ENCODE measurements around the gene SCAMP5. TPM values are rescaled to one million over a fixed set of nuclear protein-coding genes. Genes with fewer than 3 reads are reported as not detected.
A peak's percentile ranks its signal among the peaks of the same experiment; 100 is the strongest.

SCAMP5 gene
- total and polyA plus RNA-seq, 2 of the 4 experiments (the other 2 are of a cell fraction): 0.36 to 1.6 TPM

GRCh38 chr15:74958908-74959585 lies 36.3 kb upstream of the SCAMP5 start:
- H2BK5ac ChIP-seq (ENCODE audit: low read depth, low read length, poor library complexity, severe bottlenecking): no peak overlapping the region
- H2AK5ac ChIP-seq (ENCODE audit: low read depth, low read length): no peak overlapping the region
- H3K56ac ChIP-seq (ENCODE audit: extremely low read depth, insufficient read depth, low read length): no peak overlapping the region
- CTCF ChIA-PET: interaction anchor here (1.1 kb wide), 1 partner anchor 9 kb away, joined by 4 read pairs; no protein-coding TSS in a partner anchor
- no peak for DNase-seq
- H3K79me1 ChIP-seq (ENCODE audit: low read depth in 1 of 2, low read length in 2 of 2): no peaks in the 10 kb centered on the region
- H4K20me1 ChIP-seq (ENCODE audit: insufficient read depth, low read length): no peaks in the 10 kb centered on the region; the same call in 1 of the 2 replicates
- H4K91ac ChIP-seq (ENCODE audit: insufficient read depth, low read depth, low read length): no peak overlapping the region
- no peak overlapping the region for H2BK15ac ChIP-seq (ENCODE audit: low read depth, low read length)
- H2AK9ac ChIP-seq (replicated peaks; ENCODE audit: low read depth, low read length, poor library complexity): no peak overlapping the region
- H3K23ac ChIP-seq (ENCODE audit: low read depth, low read length): no peak overlapping the region
- no peak overlapping the region for H3K4me2 ChIP-seq (ENCODE audit: low read depth, low read length)
- ATAC-seq (ENCODE audit: low read depth): no peak
- H2BK20ac ChIP-seq (ENCODE audit: low read depth, low read length): no peak overlapping the region
- H3K4ac ChIP-seq (ENCODE audit: low read depth, low read length): no peak overlapping the region
- no peak overlapping the region for H4K8ac ChIP-seq (ENCODE audit: low read depth in 2 of 2, low read length in 2 of 2)
- no peak overlapping the region for H3K27ac ChIP-seq (ENCODE audit: insufficient read depth, low read length)
- no peak overlapping the region for H3K4me3 ChIP-seq (ENCODE audit: insufficient read depth, low read depth, low read length)
- TF ChIP-seq RAD21 (IDR thresholded peaks at IDR 0.05; ENCODE audit: low read length) (no peak), FOS (IDR thresholded peaks at IDR 0.05; ENCODE audit: low read depth, low read length) (no peak), RFX5 (IDR thresholded peaks at IDR 0.05; ENCODE audit: low read depth, low read length) (no peak), RCOR1 (IDR thresholded peaks at IDR 0.05; ENCODE audit: insufficient replicate concordance, low read length) (no peak), CTCF (conservative IDR thresholded peaks at IDR 0.05; ENCODE audit: low read depth, low read length) (no peak), BHLHE40 (IDR thresholded peaks at IDR 0.05; ENCODE audit: low read depth, low read length) (no peak), MXI1 (IDR thresholded peaks at IDR 0.05; ENCODE audit: borderline replicate concordance, low read depth, low read length) (no peak), NFE2L2 (IDR thresholded peaks at IDR 0.05; ENCODE audit: low read depth, low read length) (no peak), CHD1 (IDR thresholded peaks at IDR 0.05; ENCODE audit: low read depth, low read length) (no peak), MAFK (IDR thresholded peaks at IDR 0.05; ENCODE audit: low read depth, low read length) (no peak), ELK1 (IDR thresholded peaks at IDR 0.05; ENCODE audit: borderline replicate concordance, low read depth, low read length) (no peak), SMC3 (IDR thresholded peaks at IDR 0.05; ENCODE audit: low read depth, low read length) (no peak), MAZ (IDR thresholded peaks at IDR 0.05; ENCODE audit: borderline replicate concordance, low read depth, low read length) (no peak), CEBPB (IDR thresholded peaks at IDR 0.05; ENCODE audit: low read depth, low read length) (no peak), USF2 (IDR thresholded peaks at IDR 0.05; ENCODE audit: low read depth, low read length) (no peak), POLR2A (IDR thresholded peaks at IDR 0.05; ENCODE audit: low read depth, low read length) (no peak)
- peak overlapping the region; percentile 69 for H2AFZ ChIP-seq (replicated peaks; ENCODE audit: low read length, poor library complexity)
- dilution Hi-C loops (cut with HindIII; ENCODE audit: low sequenced_read_pairs, unreplicated experiment): no loop called here
- H3K9ac ChIP-seq (ENCODE audit: low read depth, low read length): no peak overlapping the region
- H3K4me1 ChIP-seq (ENCODE audit: control insufficient read depth, insufficient read depth, low read length): peaks cover 8% of the 10 kb centered on the region; the same call in 1 of the 2 replicates
- peaks cover 53% of the 10 kb centered on the region for H3K27me3 ChIP-seq (ENCODE audit: control insufficient read depth, insufficient read depth, low read length)
- H3K9me3 ChIP-seq (ENCODE audit: control insufficient read depth, insufficient read depth, low read length): no peaks in the 10 kb centered on the region
- no peak overlapping the region for H3K14ac ChIP-seq (replicated peaks; ENCODE audit: low read depth, low read length)
- no peak overlapping the region for H3K18ac ChIP-seq (ENCODE audit: low read depth, low read length)
- WGBS, 2 experiments (ENCODE audit: extremely low coverage in 2 of 2, insufficient read length in 1 of 2): 5% methylated on average over 25 of the region's 47 CpGs; no CpG with 5 or more reads in 1 of the 2 experiments
- no TSS peak for BruUV-seq (replicated peaks)
- POLR2A ChIA-PET (ENCODE audit: unreplicated experiment): no interaction called here
- H4K5ac ChIP-seq (ENCODE audit: low read depth, low read length): no peak overlapping the region
- no peaks in the 10 kb centered on the region for H3K36me3 ChIP-seq (ENCODE audit: control insufficient read depth, insufficient read depth, low read length)
- intact Hi-C loops (cut with micrococcal nuclease): loop anchor here (10.0 kb wide), 1 partner anchor 584 kb away; no protein-coding TSS in a partner anchor
- H3K9me1 ChIP-seq (ENCODE audit: insufficient read depth, low read length): no peaks in the 10 kb centered on the region
- in situ Hi-C loops (cut with MboI; ENCODE audit: low sequenced_read_pairs): no loop called here
- H2BK120ac ChIP-seq (ENCODE audit: low read depth, low read length): no peak overlapping the region
